Measurements from ENCODE around the gene KIF1B. TPM values are rescaled to one million over a fixed set of nuclear protein-coding genes. Genes with fewer than 3 reads are reported as not detected.

Gene KIF1B
- total and polyA plus RNA-seq, 10 of the 15 experiments (the other 5 are each of a cell fraction or from before 2014, with no cell fraction given): 2.1 to 16.5 (median 8.7) TPM

GRCh38 chr1:10337436-10337835 is 127.1 kb downstream of the KIF1B start:
- BruUV-seq (replicated peaks): no TSS peak
- H3K36me3 ChIP-seq (ENCODE audit: control insufficient read depth in 2 of 2, insufficient read depth in 2 of 2, low read length in 1 of 2): peaks cover 0 to 2% of the 10 kb centered on the region in 2 experiments; a peak in 2 of 4 replicates
- no peak overlapping the region for H2AFZ ChIP-seq (ENCODE audit: control insufficient read depth, low read depth, low read length)
- in situ Hi-C loops (cut with MboI) (no loop called here), intact Hi-C loops (cut with micrococcal nuclease; ENCODE audit: unreplicated experiment) (loop anchor here (10.0 kb wide), 1 partner anchor 213 kb away; no protein-coding TSS in a partner anchor)
- no peak overlapping the region for H3K4me3 ChIP-seq
- WGBS (ENCODE audit: insufficient coverage, insufficient replicate concordance, low lambda C conversion rate, missing lambda C conversion rate): 51% methylated on average over 3 of the region's 3 CpGs
- TF ChIP-seq FOXM1 (IDR thresholded peaks at IDR 0.05; ENCODE audit: low read depth, low read length): no peak
- no peak for TF ChIP-seq BRCA1 (IDR thresholded peaks at IDR 0.05; ENCODE audit: low read depth, low read length)
- no peak for TF ChIP-seq NFYA (IDR thresholded peaks at IDR 0.05; ENCODE audit: borderline replicate concordance, low read depth, low read length)
- no peak for TF ChIP-seq JUND (IDR thresholded peaks at IDR 0.05; ENCODE audit: low read depth, low read length)
- TF ChIP-seq BHLHE40 (IDR thresholded peaks at IDR 0.05; ENCODE audit: borderline replicate concordance in 1 of 2, low read depth in 2 of 2, low read length in 1 of 2): no peak
- no peak for TF ChIP-seq ASH2L (IDR thresholded peaks at IDR 0.05; ENCODE audit: borderline replicate concordance, low read depth)
- no peak for TF ChIP-seq ELK1 (IDR thresholded peaks at IDR 0.05; ENCODE audit: low read depth, low read length)
- TF ChIP-seq SIX5 (IDR thresholded peaks at IDR 0.05; ENCODE audit: low read depth, low read length, severe bottlenecking): no peak
- no peak for TF ChIP-seq NFYB (IDR thresholded peaks at IDR 0.05; ENCODE audit: insufficient read depth, low read depth, low read length)
- TF ChIP-seq RCOR1 (conservative IDR thresholded peaks at IDR 0.05; ENCODE audit: low read depth, low read length): no peak
- H3K79me2 ChIP-seq (ENCODE audit: control insufficient read depth, insufficient read depth, low read length): no peaks in the 10 kb centered on the region
- no peak for DNase-seq (ENCODE audit: low read depth, low spot score)
- FAIRE-seq: no peak
- no peaks in the 10 kb centered on the region for H4K20me1 ChIP-seq (ENCODE audit: control insufficient read depth, insufficient read depth)
- H3K9ac ChIP-seq (ENCODE audit: control insufficient read depth, insufficient read depth, low read length): no peak overlapping the region
- ChIA-PET POLR2A (interaction anchor here (0.9 kb wide), 1 partner anchor 127 kb away, joined by 3 read pairs; the partner anchor contains the start of gene KIF1B), RAD21 (ENCODE audit: unreplicated experiment) (interaction anchor here (1.0 to 4.0 kb wide), 4 partner anchors 125 to 386 kb away, joined by 3 to 46 read pairs (median 6); partner anchors contain the start of gene KIF1B), CTCF (interaction anchor here (0.8 to 6.9 kb wide), 19 partner anchors 9 to 387 kb away, joined by 3 to 110 read pairs (median 3); partner anchors contain the start of gene KIF1B), SMC1A (ENCODE audit: uncharacterized antibody, unreplicated experiment) (interaction anchor here (0.6 to 7.2 kb wide), 7 partner anchors 16 to 323 kb away, joined by 3 to 57 read pairs (median 4); partner anchors contain the start of gene KIF1B)
- no peaks in the 10 kb centered on the region for H3K9me3 ChIP-seq (replicated peaks; ENCODE audit: control insufficient read depth, insufficient read depth, low read length)
- H3K4me2 ChIP-seq (ENCODE audit: control insufficient read depth, insufficient read depth): no peak overlapping the region
- no peak overlapping the region for H3K27ac ChIP-seq (ENCODE audit: control insufficient read depth, insufficient read depth)
- H3K4me1 ChIP-seq (ENCODE audit: control insufficient read depth, insufficient read depth, low read length): no peaks in the 10 kb centered on the region
- no peaks in the 10 kb centered on the region for H3K27me3 ChIP-seq (replicated peaks in 1 of 2; ENCODE audit: control insufficient read depth in 2 of 2, insufficient read depth in 2 of 2, low read length in 1 of 2)
- no peak for ATAC-seq
